ENCODE results near the gene GRIN2A. TPM values are rescaled to one million over a fixed set of nuclear protein-coding genes. Genes with fewer than 3 reads are reported as not detected.

GRIN2A gene
- total RNA-seq, 1 donor from 2014 or later = 4.1 TPM

- intact Hi-C loops (cut with DNase I) = no loop called here
- no peak for ATAC-seq (ENCODE audit: poor library complexity)
- DNase-seq = no peak
Measured at GRCh38 chr16:9824200-9825068, 357.8 kb downstream of the GRIN2A start.

GRCh38 chr16:9823510-9823909, 358.7 kb downstream of the GRIN2A start:
- intact Hi-C loops (cut with DNase I) = no loop called here
- DNase-seq (no peak), ATAC-seq (ENCODE audit: poor library complexity) (no peak)

- ATAC-seq (ENCODE audit: poor library complexity) (no peak), DNase-seq (no peak)
- intact Hi-C loops (cut with DNase I) = no loop called here
Measured at GRCh38 chr16:9821970-9822369, 360.3 kb downstream of the GRIN2A start.

GRCh38 chr16:9821331-9821730, 360.9 kb downstream of the GRIN2A start:
- DNase-seq (no peak), ATAC-seq (ENCODE audit: poor library complexity) (no peak)
- intact Hi-C loops (cut with DNase I) = no loop called here

GRCh38 chr16:9820476-9821246, 361.6 kb downstream of the GRIN2A start:
- DNase-seq (no peak), ATAC-seq (ENCODE audit: poor library complexity) (no peak)
- intact Hi-C loops (cut with DNase I) = no loop called here

- DNase-seq = no peak
- ATAC-seq (ENCODE audit: poor library complexity) = no peak
- intact Hi-C loops (cut with DNase I) = no loop called here
Measured at GRCh38 chr16:9818702-9819101, 363.5 kb downstream of the GRIN2A start.

GRCh38 chr16:9817586-9817985, 364.6 kb downstream of the GRIN2A start:
- DNase-seq (no peak), ATAC-seq (ENCODE audit: poor library complexity) (no peak)
- intact Hi-C loops (cut with DNase I) = no loop called here

GRCh38 chr16:9816644-9817043, 365.6 kb downstream of the GRIN2A start:
- no peak for ATAC-seq (ENCODE audit: poor library complexity)
- no peak for DNase-seq

GRCh38 chr16:9813665-9814064, 368.6 kb downstream of the GRIN2A start:
- intact Hi-C loops (cut with DNase I) = no loop called here
- no peak for ATAC-seq (ENCODE audit: poor library complexity)
- DNase-seq = no peak

More at GRCh38 chr16:9816644-9817043, 365.6 kb downstream of the GRIN2A start:
- intact Hi-C loops (cut with DNase I) = no loop called here

GRCh38 chr16:9808210-9808609, 374.0 kb downstream of the GRIN2A start:
- no peak for DNase-seq
- intact Hi-C loops (cut with DNase I) = no loop called here
- no peak for ATAC-seq (ENCODE audit: poor library complexity)

- DNase-seq (no peak), ATAC-seq (ENCODE audit: poor library complexity) (no peak)
- intact Hi-C loops (cut with DNase I) = no loop called here
Measured at GRCh38 chr16:9807302-9807701, 374.9 kb downstream of the GRIN2A start.

- intact Hi-C loops (cut with DNase I) = no loop called here
- ATAC-seq (ENCODE audit: poor library complexity) (no peak), DNase-seq (no peak)
Measured at GRCh38 chr16:9805109-9805508, 377.1 kb downstream of the GRIN2A start.

GRCh38 chr16:9802160-9802559, 380.1 kb downstream of the GRIN2A start:
- intact Hi-C loops (cut with DNase I) = no loop called here
- DNase-seq = no peak
- no peak for ATAC-seq (ENCODE audit: poor library complexity)

- no peak for DNase-seq
- intact Hi-C loops (cut with DNase I) = no loop called here
- ATAC-seq (ENCODE audit: poor library complexity) = no peak
Measured at GRCh38 chr16:9801651-9802050, 380.6 kb downstream of the GRIN2A start.

GRCh38 chr16:9800186-9800738, 382.0 kb downstream of the GRIN2A start:
- DNase-seq (no peak), ATAC-seq (ENCODE audit: poor library complexity) (no peak)
- intact Hi-C loops (cut with DNase I) = no loop called here

- no peak for DNase-seq
- intact Hi-C loops (cut with DNase I) = no loop called here
Measured at GRCh38 chr16:9798952-9799580, 383.2 kb downstream of the GRIN2A start.

GRCh38 chr16:9798474-9798873, 383.8 kb downstream of the GRIN2A start:
- no peak for DNase-seq
- intact Hi-C loops (cut with DNase I) = no loop called here

More at GRCh38 chr16:9798952-9799580, 383.2 kb downstream of the GRIN2A start:
- no peak for ATAC-seq (ENCODE audit: poor library complexity)

GRCh38 chr16:9797306-9797705, 384.9 kb downstream of the GRIN2A start:
- DNase-seq (peak; percentile 46), ATAC-seq (ENCODE audit: poor library complexity) (peak; percentile 76)
- intact Hi-C loops (cut with DNase I) = no loop called here

More at GRCh38 chr16:9798474-9798873, 383.8 kb downstream of the GRIN2A start:
- peak; percentile 87 for ATAC-seq (ENCODE audit: poor library complexity)

- intact Hi-C loops (cut with DNase I) = no loop called here
- DNase-seq (no peak), ATAC-seq (ENCODE audit: poor library complexity) (no peak)
Measured at GRCh38 chr16:9793623-9794022, 388.6 kb downstream of the GRIN2A start.

Measured in Right ventricle myocardium superior (tissue), 1 donor.